Astrocyte of the hippocampus (primary cell): Measurements from ENCODE around the gene COBL.

Experiments
- DNase-seq: peaks from one replicate; pipeline ENCODE4 v3.0.0; 2011; ENCODE audit warnings: low read depth, low spot score

COBL gene

DNA sequence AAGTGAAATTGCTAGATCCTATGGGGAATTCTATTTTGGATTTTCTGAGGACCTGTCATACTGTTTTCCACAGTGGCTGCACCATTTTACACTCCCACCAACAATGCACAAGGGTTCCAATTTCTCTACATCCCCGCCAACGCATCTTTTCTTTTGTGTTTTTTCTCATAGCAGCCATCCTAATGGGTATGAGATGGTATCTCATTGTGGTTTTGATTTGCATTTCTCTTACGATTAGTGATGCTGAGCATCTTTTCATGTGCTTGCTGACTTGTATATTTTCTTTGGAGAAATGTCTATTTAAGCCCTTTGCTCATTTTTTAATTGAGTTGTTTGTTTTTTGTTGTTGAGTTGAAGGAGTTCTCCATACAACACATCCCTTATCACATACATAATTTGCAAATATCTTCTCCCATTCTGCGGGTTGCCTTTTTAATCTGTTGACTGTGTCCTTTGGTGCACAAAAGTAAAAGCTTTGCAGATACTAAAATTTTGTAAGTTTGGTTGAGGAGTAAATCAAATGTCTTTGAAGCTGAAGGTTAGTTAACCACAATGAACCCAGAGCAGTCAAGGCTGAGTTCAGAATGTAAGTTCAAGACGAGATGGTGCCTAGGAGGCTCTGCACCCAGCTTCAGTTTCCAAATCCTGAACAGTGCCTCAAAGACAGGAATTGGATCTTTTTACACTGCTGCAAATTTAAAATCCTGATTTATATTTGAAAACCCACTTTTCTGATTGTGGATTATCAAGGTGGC, 195.4 kb downstream of the COBL start:
- no peak for DNase-seq

DNA sequence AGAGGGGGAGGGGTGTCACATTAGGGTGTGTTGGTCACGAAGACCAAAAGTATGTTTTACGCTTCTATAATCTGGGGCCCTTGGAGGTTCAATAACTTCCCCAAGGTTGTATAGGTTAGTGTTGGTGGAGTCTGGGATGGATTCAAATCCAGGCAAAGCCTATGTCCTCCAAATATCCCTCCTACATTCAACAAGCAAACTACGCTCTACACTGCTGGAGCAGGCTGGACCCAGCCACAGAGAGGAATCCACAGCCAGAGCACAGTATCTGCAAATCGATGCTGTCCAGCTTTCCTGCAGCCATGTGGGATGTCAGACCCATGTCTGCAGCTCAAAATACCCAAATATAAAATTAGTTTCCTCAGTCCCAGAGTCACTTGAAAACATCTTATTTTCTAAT, 198.0 kb downstream of the COBL start:
- DNase-seq, result no peak

DNA sequence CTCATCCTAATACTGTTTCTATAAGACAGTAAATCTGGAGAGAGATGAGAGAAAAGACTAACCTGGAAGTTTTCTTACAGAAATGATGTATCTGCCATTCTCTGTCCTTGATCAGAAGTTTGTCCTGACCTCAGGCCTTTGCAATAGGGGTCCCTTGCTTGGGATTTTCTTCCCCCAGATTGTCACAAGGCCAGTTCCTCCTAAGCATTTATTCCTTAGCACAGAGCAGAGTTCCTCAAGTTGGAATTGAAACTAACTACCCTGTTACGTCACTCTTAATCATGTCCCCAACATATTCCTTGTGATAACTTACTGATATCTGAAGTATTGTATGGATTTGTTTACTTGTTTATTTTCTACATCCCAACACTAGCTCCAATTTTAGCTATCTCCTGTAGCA, 202.1 kb downstream of the COBL start:
- no peak for DNase-seq

DNA sequence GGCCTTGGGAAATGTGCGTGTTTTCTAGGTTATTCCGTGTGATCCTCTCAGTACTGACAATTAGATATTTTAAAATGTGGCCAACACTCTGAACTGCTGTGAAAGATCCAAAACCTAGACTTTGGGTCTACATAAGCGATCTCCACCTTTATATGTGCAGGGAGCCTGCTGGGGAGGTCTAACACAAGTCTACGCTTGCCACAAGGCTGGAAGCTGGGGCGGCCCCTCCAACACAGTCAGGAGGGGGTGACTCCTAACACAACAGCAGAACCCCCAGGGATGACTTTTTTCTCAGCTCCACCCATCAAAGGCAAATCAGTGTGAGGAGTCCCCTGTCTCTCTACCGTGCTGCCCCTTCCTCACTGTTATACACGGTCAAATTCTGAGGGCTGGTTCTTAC, 202.6 kb downstream of the COBL start:
- no peak for DNase-seq

DNA sequence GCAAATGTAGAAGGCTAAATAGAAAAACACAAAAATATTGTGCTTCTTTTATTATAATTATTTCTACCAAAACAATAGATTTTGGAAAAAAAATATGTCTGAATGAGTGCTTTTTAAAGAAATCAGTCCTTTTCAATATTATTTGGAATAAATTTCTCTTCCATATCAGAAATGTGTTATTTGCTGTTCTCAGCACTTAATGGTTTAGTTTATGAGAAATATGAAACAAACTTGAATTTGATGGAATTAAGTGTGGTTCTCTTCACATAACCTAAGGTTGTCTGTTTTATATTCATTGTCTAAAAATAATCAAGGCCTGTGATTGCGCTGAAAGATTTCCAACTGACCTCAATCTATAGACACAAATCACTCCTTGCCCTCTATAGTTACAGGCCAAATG, 203.0 kb downstream of the COBL start:
- no peak for DNase-seq

DNA sequence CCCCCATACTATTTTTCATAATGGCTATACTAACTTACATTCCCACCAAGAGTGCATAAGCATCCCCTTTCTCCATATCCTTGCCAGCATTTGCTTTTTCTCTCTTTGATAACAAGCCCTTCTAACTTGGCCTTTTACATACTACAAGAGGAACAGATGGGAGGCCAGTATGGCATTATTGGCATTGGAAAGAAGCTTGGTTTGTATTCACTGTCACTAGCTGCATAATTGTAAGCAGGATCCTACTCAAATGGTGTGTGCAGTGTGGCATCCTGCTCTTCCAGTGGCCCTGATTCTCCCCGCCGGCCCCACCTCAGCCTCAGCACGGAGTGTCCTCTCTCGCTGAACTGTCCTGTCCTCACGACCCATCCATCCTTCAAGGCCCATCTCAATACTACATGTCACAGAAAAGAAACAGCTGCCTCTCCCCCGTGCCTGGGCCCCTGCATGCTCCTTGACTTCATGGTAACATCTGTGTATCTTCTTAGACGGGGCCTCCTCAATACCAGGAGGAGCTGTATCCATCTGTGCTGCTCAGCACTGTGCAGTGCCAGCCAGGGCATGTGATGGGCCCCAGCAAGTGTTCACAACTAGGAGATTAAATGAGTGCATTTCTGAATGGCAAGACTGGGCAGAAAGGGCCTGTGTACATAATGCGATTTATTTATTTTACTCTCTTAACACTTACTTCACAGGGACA, 205.2 kb downstream of the COBL start:
- DNase-seq, result no peak

DNA sequence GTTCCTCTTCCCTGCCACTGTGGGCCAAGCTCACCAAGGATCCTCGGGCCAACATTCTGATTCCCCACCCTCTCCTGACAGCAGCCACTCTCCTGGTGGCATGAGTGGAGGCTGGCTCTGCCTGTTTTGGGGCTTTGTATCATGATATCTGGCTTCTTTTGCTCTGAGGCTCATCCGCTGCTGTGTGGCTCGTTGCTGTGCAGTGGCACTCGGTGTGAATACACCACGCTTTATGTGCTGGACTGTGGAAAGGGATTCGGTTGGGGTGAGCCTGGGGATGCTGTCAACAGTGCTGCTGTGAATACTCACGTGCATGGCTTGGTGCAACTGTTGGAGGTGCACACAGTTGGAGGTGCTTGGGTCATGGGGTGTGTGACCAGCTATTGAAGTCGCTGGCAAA, 208.5 kb downstream of the COBL start:
- no peak for DNase-seq

DNA sequence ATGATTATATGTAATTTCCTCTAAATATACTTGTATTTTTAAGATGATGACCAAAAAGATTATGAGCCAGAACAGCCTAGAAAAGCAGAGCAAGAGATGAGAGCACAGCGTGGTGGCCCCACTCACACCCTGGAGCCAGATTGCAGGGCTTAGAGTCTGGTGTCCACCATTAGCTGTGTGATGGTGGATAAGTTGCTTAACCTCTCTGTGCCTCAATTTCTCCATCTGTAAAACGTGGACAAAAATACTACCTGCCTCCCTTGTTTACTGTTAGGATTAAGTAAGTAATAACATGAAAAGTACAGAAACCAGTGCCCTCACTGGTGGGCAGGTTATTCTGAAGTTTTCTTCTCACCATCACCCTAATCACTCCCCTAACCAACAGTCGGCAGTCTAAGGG, 212.3 kb downstream of the COBL start:
- DNase-seq, result no peak

DNA sequence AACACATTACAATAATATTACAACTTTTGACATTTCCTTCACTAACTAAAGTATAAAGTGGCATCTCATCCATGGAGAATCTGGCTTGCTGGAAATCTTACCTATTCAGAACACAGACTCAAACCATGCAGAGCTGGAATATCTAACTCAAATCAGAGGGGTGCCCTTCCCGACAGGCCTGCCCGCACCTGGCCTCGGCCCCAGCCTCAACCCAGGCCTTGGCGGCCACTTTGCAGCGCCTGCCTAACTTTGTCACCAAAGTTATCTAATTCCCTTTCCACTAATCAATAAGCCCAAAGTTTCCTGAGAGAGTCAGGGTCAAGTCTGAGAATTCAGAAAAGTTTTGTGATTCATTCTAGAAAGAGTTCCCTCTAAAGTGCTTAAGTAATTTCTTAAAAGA, 212.9 kb downstream of the COBL start:
- no peak for DNase-seq

DNA sequence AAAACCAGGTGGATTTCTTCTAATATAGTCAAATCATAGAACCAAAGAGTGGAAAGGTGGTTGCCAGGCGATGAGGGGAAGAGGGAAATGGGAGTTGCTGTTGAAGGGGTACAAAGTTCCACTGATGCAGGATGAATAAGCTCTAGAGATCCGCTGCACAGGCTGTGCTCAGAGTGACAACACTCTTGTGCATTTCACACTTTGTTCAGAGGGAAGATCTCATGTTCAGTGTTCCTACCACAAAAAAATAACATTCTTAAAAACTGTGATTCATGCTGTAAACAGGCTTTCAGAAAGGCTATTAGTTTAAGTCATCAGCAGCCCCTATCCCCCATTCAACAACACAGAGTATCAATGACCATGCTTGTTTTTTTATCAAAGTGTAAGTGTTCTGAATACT, 213.8 kb downstream of the COBL start:
- peak; percentile 56 for DNase-seq

DNA sequence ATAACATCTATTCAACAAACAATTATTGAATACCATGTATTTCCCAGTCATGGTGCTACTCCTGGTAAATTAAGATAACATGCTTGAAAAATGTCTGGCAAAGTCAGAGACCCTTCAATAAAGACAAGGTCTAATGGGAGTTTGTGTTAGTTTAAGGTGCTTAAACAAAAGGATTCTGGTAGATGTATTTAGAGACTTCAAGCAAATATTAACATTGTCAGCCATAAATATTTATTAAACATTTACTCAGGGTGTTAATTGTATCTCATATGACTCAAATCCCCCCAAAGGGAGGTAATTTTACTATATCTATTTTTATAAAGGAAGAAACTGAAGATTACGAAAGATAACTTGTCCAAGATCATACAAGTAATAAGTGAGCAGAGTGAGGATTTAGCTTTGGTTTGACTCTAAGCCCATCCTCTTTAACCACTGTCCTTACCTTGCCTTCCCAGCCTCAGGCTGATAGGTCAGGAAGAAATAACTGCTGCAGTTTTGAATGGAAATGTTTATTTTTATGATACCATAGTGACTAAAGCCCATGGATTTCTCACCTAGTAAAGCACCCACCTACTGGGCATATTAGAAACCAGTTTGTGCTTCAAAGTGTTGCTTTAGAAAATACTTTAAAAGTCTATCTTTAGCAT, 215.4 kb downstream of the COBL start:
- DNase-seq, result no peak

DNA sequence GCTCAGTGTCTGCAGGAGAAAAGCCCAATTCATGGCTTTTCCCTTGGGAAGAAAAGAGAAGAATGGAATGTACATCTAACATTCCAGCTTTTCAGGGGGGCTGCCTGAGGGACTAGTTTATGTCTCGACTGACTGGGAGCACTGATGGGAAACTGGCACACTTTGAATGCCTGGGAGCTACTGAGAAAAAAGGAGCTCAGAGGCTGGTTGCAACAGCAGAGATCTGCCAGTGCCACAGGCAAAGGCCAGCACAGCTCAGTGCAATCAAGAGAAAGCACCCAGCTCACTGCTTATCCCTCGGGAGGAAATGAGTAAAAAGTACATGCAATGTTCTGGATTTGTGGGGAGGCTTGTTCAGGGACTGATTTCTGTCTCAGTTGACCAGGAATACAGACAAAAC, 226.2 kb downstream of the COBL start:
- peak; percentile 21 for DNase-seq

DNA sequence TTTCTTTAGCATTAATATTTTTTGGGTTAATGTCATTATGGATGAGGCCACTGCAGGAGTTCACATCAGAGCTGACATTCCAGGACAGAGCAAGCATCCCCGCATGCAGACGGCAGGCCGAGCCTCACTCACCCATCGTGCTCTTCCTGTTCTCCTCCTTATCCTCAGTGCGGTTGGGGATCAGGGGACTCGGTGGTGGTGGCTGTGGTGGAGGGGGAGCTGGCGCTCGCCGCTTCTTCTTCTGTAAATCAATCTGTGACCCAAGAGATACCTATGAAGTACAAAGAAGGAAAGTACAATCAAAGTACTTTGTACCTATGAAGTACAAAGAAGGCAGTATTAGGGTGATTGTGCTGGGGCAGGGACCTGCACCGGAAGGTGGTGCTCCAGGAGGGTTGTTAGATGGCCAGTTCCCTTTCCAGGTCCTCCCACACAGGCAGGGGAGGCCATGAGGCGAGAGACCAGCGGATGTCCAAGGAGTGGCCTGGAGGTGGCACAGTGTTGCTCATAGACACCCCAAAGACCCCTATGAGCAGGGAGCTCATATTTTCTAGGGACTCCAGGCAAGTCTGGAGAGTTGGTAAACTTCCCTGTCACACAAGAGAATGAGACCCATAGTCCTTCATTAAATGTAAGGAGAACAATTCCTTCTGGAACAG, 231.4 kb downstream of the COBL start:
- DNase-seq, result no peak

DNA sequence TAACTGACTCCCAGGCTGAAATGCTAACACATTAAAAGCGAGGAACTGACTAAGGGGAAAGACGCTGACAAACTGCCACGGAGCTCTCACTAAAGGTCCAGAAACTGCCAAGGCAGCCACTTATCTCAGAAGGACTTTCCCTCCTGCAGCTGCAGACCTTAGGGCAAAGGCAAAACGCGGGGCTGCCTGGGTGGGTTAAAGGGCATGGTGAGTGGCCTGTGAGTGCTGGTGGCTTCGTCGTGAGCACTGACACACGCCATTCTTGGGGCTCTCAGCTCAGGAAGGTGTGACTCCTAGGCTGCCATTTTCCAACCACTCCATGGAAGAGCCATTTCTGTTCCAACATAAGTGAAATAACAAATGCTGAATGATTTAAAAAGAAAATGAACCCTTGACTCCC, 232.5 kb downstream of the COBL start:
- no peak for DNase-seq

DNA sequence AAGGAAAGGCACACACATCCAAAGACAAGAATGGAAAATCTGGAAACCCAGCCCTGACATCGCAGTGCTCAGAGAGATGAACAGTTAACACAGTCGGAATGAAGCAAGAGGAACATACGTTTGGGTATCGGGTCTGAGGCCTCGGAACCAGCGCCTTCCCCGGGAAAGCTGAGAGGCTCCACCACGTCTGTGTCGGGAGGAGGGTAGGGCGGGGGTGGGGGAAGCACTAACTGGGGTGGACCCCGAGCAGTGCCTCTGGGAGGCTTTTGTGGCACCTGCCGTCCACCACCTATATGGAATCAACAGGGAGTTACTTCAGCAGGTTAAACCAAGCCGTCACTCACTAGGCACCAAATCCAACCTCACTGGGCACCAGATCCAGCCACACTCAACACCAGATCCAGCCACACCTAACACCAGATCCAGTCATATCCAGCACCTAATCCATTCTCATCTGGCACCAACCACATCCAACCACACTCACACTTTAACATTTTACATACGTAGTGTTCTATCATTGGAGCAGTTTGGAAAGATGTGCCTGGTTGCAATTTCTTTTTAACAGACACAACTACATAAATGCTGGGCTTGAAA, 233.6 kb downstream of the COBL start:
- DNase-seq, result no peak

DNA sequence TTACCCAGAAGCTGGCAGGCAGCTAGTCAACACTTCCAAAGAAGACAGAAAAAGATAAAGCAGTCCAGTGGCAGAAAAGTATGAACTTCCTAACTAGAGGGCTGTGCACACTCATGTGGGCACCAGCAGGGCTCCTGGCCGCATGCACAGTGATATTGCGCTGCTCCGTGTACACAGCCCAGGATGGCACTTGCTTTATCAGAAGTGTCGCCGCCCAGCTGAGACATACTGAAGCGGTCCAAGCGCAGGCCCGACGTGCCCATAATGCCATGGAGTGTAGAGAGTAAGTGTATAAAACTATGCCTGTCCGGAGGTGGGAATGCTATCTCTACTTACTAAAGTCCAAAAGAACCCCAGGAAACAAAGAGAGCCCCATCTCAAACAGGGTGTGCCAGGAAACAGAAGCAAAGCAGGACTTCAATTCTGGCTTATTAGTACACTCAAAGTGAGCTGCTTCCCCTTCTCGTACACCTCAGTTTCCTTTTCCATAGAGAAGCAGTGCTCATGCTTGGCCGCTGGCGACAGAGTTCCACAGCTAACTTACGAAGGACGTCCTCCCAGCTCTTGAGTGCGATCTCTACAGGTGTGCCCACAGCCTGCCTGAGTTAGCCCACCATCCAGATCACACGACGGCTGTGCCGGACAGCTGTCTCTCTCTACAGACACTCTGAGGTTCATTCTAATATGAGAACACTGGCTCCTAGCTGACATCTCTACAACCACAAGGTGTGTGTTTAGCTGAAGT, 234.3 kb downstream of the COBL start:
- DNase-seq, result no peak

DNA sequence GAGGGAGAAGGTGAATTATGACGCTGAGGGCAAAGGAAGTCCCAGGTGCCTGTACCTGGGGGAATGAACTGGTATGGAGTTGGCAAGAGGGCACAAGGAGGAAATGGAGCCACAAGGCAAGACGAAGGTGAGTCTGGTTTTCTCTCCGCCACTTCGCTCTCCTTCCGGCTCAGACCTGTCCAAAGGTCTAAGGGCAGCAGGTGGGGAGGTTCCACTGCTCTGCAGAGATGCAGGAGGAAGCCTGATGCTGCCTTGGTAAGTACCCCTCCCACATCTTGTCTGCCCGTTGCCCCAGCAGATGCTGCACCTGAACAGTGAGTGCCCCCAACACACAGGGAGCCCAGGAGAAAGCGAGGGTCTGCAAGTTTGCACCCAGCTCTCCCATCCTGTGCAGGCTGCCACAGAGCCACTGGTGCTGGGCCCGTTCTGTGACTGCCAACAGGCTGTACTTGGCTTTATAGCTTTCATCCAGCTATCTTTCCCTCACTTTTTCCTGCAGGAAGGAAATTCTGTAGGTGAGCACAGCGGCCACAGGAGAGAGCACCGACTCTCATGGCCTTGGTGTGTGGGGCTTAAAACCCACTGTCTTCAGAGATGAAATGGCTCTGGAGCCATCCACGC, 235.2 kb downstream of the COBL start:
- no peak for DNase-seq

DNA sequence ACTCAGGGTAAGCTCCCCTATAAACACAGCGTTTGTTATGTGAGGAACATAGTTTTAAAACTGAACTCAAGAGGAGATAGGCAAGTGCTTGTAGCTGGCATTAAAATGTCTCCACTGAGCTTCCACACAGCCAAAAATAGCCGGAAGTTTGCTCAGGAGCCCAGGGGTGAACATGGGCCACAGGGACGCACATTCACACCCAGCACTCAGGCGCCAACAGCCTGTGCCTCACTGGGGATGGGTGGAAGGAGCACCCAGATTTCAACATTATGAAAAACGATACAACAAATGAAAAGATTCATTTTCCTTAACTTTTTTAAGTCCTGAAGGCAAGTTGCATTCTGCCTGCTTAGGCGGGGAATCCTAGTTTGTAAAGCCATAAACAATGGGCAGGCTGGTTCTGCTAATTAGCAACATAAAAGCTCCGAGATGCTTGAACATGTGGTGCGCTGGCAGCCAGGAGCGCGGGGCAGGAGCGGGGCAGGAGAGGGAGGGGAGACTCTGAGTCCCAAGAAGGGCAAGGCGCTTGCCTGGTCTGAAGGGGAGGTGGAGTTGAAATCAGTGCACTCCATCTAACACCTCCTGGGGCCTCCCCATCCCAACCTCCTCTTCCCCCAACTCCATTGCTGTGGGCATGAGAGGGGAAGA, 235.9 kb downstream of the COBL start:
- no peak for DNase-seq

DNA sequence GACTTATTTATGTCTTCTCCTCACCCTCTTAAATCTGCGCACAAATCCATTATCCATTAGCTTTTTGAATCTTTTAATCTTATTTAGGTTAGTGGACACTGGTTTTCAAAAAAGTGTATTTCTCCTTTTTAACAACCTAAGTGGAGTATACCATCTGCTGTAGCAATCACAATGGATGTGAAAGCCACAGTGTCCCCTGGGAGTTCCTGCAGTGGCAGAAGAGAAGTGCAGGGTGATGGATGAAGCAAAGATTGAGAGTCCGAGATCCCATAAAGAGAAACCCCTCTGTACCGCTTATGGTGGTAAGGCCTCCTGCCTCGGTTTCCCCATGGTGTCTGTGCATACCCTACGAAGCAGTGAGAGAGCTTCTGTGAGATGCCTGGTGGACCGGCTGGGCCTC, 236.4 kb downstream of the COBL start:
- DNase-seq, result no peak

DNA sequence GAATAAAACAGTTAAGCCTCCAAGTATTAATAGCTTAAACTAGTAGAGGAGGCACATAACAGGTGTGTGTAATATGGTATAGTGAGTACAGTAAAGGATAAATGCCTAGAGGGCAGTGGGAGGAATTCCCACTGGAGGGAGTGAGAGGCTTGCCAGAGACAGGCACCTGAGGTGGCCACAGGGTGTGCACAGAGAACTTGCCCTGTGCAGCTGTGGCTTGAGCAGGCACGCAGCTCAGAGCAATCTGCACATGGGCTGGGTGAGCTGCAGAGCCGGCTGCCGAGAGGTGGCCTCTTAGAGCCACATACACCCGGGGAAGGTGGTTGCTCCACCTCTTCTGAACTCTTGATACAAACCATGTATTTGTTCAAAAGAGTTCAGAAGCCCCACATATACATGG, 237.1 kb downstream of the COBL start:
- DNase-seq, result no peak
